GM06990 (cell line): ENCODE data around the gene ZIC4.

Experiments used
- DNase-seq: peaks from one replicate; pipeline ENCODE4 v3.0.0-alpha.2; 2011; ENCODE audit not compliant: insufficient read length; ENCODE audit errors: extremely low read depth
- H3K27me3 ChIP-seq: replicated peaks from 2 replicates; pipeline ENCODE4 v1.6.0; 2011; ENCODE audit warnings: low read length; ENCODE audit not compliant: control insufficient read depth, insufficient read depth
- H3K36me3 ChIP-seq: 2 replicates; pipeline ENCODE4 v1.5.1; 2011; ENCODE audit warnings: low read length; ENCODE audit not compliant: control insufficient read depth, insufficient read depth
- H3K4me3 ChIP-seq: replicated peaks from 2 replicates; pipeline ENCODE4 v1.5.1; 2011; ENCODE audit warnings: low read depth, mild to moderate bottlenecking, control low read depth, low read length
- CTCF ChIP-seq: IDR thresholded peaks from 2 replicates; pipeline ENCODE4 v1.5.1; 2011; ENCODE audit warnings: low read length, control low read depth, mild to moderate bottlenecking, inconsistent platforms; ENCODE audit not compliant: insufficient read depth, poor library complexity, severe bottlenecking

ZIC4 gene

GRCh38 chr3:147401421-147401820, 4.9 kb downstream of the ZIC4 start:
- TF ChIP-seq CTCF = no peak
- Histone ChIP-seq H3K27me3 (no peaks in the 10 kb centered on the region; the same call in none of the 2 replicates), H3K36me3 (no peaks in the 10 kb centered on the region), H3K4me3 (no peak overlapping the region)
- DNase-seq = no peak

DNA sequence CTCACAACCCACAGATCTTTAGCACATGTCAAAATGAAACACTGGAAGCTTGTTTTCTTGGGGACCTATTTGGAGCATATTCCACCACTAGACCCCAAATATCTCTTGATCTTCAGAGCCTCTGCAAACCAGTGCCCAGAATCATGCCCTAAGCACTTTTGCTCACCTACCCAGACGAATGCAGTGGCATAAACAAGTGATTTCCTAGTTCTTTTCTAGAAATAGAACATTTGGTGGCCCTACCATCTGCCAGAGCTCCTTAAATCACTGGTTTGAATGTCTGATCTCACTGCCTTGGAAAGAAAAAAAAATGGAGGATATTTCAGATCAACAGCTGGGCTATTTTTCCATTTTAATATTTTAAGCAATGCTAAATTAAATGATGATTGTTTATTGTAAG, 5.3 kb downstream of the ZIC4 start:
- no peak for DNase-seq
- no peak for TF ChIP-seq CTCF
- H3K4me3 ChIP-seq = no peak overlapping the region
- no peaks in the 10 kb centered on the region for H3K36me3 ChIP-seq
- H3K27me3 ChIP-seq = no peaks in the 10 kb centered on the region; the same call in 1 of the 2 replicates

GRCh38 chr3:147400111-147400510, 6.2 kb downstream of the ZIC4 start:
- TF ChIP-seq CTCF = no peak
- Histone ChIP-seq H3K27me3 (no peaks in the 10 kb centered on the region; the same call in 1 of the 2 replicates), H3K4me3 (no peak overlapping the region), H3K36me3 (no peaks in the 10 kb centered on the region)
- DNase-seq = no peak

DNA sequence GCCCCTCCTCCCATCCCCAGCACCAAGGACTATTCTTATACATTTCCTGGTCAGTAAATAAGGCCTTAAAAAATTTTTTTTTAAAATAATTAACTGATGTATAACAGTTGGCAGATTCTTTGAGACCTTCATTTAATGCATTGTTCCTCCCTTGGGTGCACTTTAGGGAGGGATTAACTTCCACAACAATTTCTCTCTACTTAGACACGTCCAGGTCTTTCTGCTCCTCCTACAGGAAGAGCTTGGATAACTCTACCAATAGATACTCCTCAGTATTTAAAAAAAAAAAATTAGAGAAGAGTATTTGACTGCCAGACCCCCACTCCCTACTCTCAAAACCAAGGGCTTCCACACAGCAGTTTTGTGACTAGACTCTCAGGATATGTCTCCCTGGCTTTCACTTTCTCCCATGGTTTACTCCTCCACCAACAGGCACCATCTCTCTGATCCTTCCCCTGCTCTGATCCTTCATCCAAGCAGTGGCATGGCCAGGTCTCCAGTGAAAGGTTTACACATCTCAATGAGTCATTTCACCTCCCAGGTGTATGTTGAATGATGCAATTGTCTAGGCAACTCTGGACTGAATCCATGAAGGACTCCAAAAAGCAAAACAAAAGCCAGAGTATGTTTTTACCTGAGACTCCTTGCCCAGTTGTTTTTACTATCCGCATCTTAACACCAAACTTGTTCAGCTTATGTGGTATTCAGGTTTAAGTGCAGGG, 7.4 kb downstream of the ZIC4 start:
- Histone ChIP-seq H3K27me3 (no peaks in the 10 kb centered on the region), H3K36me3 (no peaks in the 10 kb centered on the region), H3K4me3 (no peak overlapping the region)
- TF ChIP-seq CTCF = no peak
- DNase-seq = no peak

DNA sequence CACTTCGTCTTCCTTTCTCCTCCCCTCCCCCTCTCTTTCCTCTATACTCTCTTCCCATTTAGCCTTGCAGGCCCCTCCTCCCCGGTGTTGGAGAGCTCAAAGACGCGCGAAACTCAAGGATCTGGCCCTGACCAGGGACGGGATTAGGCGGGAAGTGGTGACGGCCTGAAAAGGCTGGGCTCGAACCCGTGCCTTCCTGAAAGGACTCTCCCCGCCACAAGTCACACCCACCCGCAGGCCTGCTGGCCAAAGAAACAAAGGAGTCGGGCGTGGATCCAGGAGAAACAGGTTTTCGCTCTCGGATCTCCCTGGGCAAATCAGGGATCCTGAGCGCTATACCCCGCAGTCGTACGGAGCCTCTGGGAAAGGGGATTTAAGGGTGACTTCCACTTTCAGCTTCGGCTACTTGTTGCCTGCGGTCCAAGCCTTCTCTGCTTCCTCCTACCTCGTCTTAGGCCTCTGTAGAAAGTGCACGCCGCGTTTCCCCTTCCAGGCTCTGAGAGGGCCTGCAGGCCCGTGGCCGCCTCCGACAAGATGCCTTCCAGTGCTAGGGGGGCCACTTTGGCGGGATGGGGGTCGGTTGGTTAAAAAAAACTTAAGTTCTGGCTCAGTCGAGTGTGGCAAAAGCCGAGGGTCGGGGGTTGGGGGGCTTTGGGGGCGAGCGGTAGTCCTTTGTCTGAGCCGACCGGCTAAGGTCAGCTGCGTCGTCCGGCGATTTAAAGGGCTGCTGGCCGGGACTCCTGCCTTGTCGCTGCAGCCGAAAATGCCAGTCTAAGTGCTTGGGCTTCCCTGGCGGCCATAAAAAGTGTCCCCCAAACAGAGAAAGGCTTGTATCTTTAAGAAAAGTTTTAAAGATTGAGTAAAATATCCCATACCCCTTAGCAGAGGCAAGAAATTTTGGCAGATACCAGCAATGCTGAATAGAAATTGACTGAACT, 8.2 kb downstream of the ZIC4 start:
- TF ChIP-seq CTCF = no peak
- DNase-seq = no peak
- no peaks in the 10 kb centered on the region for H3K36me3 ChIP-seq
- H3K4me3 ChIP-seq = no peak overlapping the region
- H3K27me3 ChIP-seq = no peaks in the 10 kb centered on the region
